K562 (cell line): ENCODE data around the gene DIS3L2. TPM values are rescaled to one million over a fixed set of nuclear protein-coding genes. Genes with fewer than 3 reads are reported as not detected.
"Not testable (repeated sequence)": the region's sequence is repeated elsewhere in the genome, so short reads cannot be mapped to it uniquely, and the experiment has no call there.

Source experiments
- ATAC-seq: fragments of 200-7000 bp; cut with Tn5 transposase; 3 replicates; pipeline ENCODE4 v1.9.1; 2020; ENCODE audit warnings: moderate library complexity
- BruUV-seq: library from RNA; stranded (reverse); fragments of 400-500 nt; replicated peaks from 2 replicates; lab custom pipeline; 2021; lab: Mats Ljungman, UMichigan
- CTCF ChIA-PET: fragments of 300-600 bp; formaldehyde crosslinking; extraction: SDS; loops from one replicate; lab custom pipeline; 2021; ENCODE audit warnings: low intra/inter-chr PET ratio; lab: Yijun Ruan, JAX
- POLR2A ChIA-PET: fragments of 300-600, 350-650 bp; sonication (Branson Sonifier 250); formaldehyde crosslinking; extraction: SDS; loops from one replicate; lab custom pipeline; 2021; ENCODE audit warnings: antibody characterized with exemption, inconsistent platforms; lab: Yijun Ruan, JAX
- DNase-seq, 4 experiments: peaks; one replicate each; pipeline versions ENCODE4 v3.0.0 to v3.0.0-alpha.2; 2011 to 2018; ENCODE audit warnings: low spot score in 3 of 4, mixed read lengths in 3 of 4; ENCODE audit errors: extremely low read depth in 1 of 4
- FAIRE-seq: peaks from 2 replicates; lab custom pipeline; 2011; peaks lifted over from hg19 to GRCh38; lab: Jason Lieb, UNC
- H2AFZ ChIP-seq: 2 replicates; pipeline ENCODE4 v1.6.0; 2011; ENCODE audit warnings: low read depth, low read length, control low read depth, inconsistent platforms
- H3K27ac ChIP-seq: fragments of 200-600 bp; 3 replicates; pipeline ENCODE4 v1.8.0; 2011; ENCODE audit warnings: low read depth, mild to moderate bottlenecking, control low read depth, inconsistent platforms, low read length, moderate library complexity, mixed read lengths; ENCODE audit errors: extremely low read depth
- H3K27me3 ChIP-seq, 2 experiments: fragments of 300-600 bp in 1 of 2; 2 replicates in 1 of 2; 3 replicates in 1 of 2; pipeline versions ENCODE4 v1.6.0 to v1.8.0; 2011; ENCODE audit warnings: inconsistent platforms in 2 of 2, low read length in 2 of 2, mild to moderate bottlenecking in 1 of 2, mixed read lengths in 1 of 2, moderate library complexity in 1 of 2; ENCODE audit not compliant: control insufficient read depth in 2 of 2, insufficient read depth in 2 of 2
- H3K36me3 ChIP-seq: fragments of 300-600 bp; 3 replicates; pipeline ENCODE4 v1.8.0; 2011; ENCODE audit warnings: mild to moderate bottlenecking, low read length, inconsistent platforms; ENCODE audit not compliant: control insufficient read depth, insufficient read depth
- H3K4me1 ChIP-seq, 2 experiments: fragments of 200-600 bp in 1 of 2; replicated peaks in 1 of 2; 2 replicates in 1 of 2; 3 replicates in 1 of 2; pipeline versions ENCODE4 v1.5.1 to v1.8.0; 2011; ENCODE audit warnings: inconsistent platforms in 2 of 2, low read length in 2 of 2, mild to moderate bottlenecking in 1 of 2, mixed read lengths in 1 of 2, moderate library complexity in 1 of 2; ENCODE audit not compliant: control insufficient read depth in 2 of 2, insufficient read depth in 2 of 2
- H3K4me2 ChIP-seq: 2 replicates; pipeline ENCODE4 v1.6.1; 2011; ENCODE audit warnings: low read length, control low read depth, inconsistent platforms, mixed read lengths; ENCODE audit not compliant: insufficient read depth
- H3K4me3 ChIP-seq: fragments of 200-600 bp; sonication (generic), shearing (Covaris generic); 2 replicates; pipeline ENCODE4 v1.5.1; 2016; ENCODE audit warnings: control low read depth, inconsistent platforms
- H3K79me2 ChIP-seq: fragments of 200-600 bp; 3 replicates; pipeline ENCODE4 v1.8.0; 2011; ENCODE audit warnings: low read length, inconsistent platforms; ENCODE audit not compliant: control insufficient read depth, insufficient read depth
- H3K9ac ChIP-seq, 2 experiments: 2 replicates each; pipeline versions ENCODE4 v1.6.0 to v1.6.1; 2011; ENCODE audit warnings: low read depth in 2 of 2, low read length in 2 of 2, control low read depth in 1 of 2, inconsistent platforms in 1 of 2, mild to moderate bottlenecking in 1 of 2, mixed read lengths in 1 of 2; ENCODE audit not compliant: insufficient read depth in 1 of 2
- H3K9me1 ChIP-seq: one replicate; pipeline ENCODE4 v1.6.0; 2011; ENCODE audit warnings: inconsistent platforms, mild to moderate bottlenecking, low read length, moderate library complexity; ENCODE audit not compliant: control insufficient read depth, insufficient read depth
- H3K9me3 ChIP-seq: replicated peaks from 2 replicates; pipeline ENCODE4 v1.5.1; 2011; ENCODE audit warnings: low read depth, low read length, inconsistent platforms; ENCODE audit not compliant: control insufficient read depth, insufficient read depth
- H4K20me1 ChIP-seq: replicated peaks from 2 replicates; pipeline ENCODE4 v1.6.1; 2011; ENCODE audit warnings: low read length, inconsistent platforms, mixed read lengths; ENCODE audit not compliant: control insufficient read depth, insufficient read depth
- ARNT ChIP-seq, 2 experiments: fragments of 450-650 bp; IDR thresholded peaks; 2 replicates each; pipeline ENCODE4 v1.6.1; 2016; ENCODE audit warnings: mild to moderate bottlenecking in 1 of 2
- ETV5 ChIP-seq: sonication (generic); formaldehyde crosslinking; IDR thresholded peaks from 2 replicates; pipeline ENCODE4 v1.4.0; 2020; ENCODE audit warnings: low read depth, mild to moderate bottlenecking, missing genetic modification reagents
- FOSL1 ChIP-seq: fragments of 200-800 bp; sonication (Bioruptor generic); conservative IDR thresholded peaks from 2 replicates; pipeline ENCODE4 v1.6.1; 2016; ENCODE audit warnings: missing genetic modification characterization, missing compliant biosample characterization
- NFIC ChIP-seq: fragments of 450-650 bp; IDR thresholded peaks from 2 replicates; pipeline ENCODE4 v1.6.1; 2017; ENCODE audit warnings: mild to moderate bottlenecking, inconsistent platforms
- RFX7 ChIP-seq: fragments of 250-450 bp; sonication (Bioruptor Pico); IDR thresholded peaks from 2 replicates; pipeline ENCODE4 v1.5.1; 2021; ENCODE audit warnings: mild to moderate bottlenecking
- SMAD1 ChIP-seq: fragments of 150-350 bp; IDR thresholded peaks from 2 replicates; pipeline ENCODE4 v1.6.1; 2014; ENCODE audit warnings: low read length, low read depth; ENCODE audit not compliant: partially characterized antibody
- ZC3H11A ChIP-seq: IDR thresholded peaks from 2 replicates; pipeline ENCODE4 v1.6.1; 2012; ENCODE audit warnings: low read depth, low read length, improper control_type of control experiment
- ZNF561 ChIP-seq: fragments of 450-650 bp; formaldehyde crosslinking; conservative IDR thresholded peaks from 2 replicates; pipeline ENCODE4 v1.4.0; 2020; ENCODE audit warnings: mild to moderate bottlenecking, moderate library complexity
- WGBS: fragments of 100-300 bp; shearing (Covaris generic); methylation state at CpG from one replicate; pipeline ENCODE4 v1.1.6; 2016; ENCODE audit warnings: low coverage, mixed read lengths; ENCODE audit not compliant: insufficient coverage; ENCODE audit errors: missing lambda C conversion rate; 5-methylcytosine and 5-hydroxymethylcytosine counted together
- in situ Hi-C: fragments of 300-500 bp; cut with MboI; formaldehyde crosslinking; loops from 4 replicates; pipeline ENCODE4 v1.15.0; 2018; ENCODE audit warnings: inconsistent platforms, mixed read lengths
- intact Hi-C: fragments of 100-400 bp; cut with micrococcal nuclease; formaldehyde crosslinking; loops from 2 replicates; pipeline ENCODE4 v1.14.2; 2022
- polyA plus RNA-seq, 8 experiments: library from polyadenylated mRNA; depleted of rRNA in 4 of 8; stranded (reverse) in 5 of 8; unstranded in 3 of 8; fragments of >200 nt; fragmentation: Nextera tagmentation in 2 of 8; fragmentation: Illumina TruSeq in 1 of 8; extraction: Ambion mirVana in 2 of 8; extraction: Trizol in 1 of 8; gene quantifications; 2 replicates each; pipeline versions ENCODE4 v1.2.1 to v1.2.3, GENCODE V29; 2011 to 2014; ENCODE audit warnings: inconsistent platforms in 1 of 8, missing spikeins in 1 of 8
- total RNA-seq, 7 experiments: library from RNA; depleted of rRNA in 6 of 7; stranded (reverse); fragments of >200 nt in 6 of 7; fragmentation: Illumina TruSeq in 2 of 7; extraction: Trizol in 2 of 7; gene quantifications; 2 replicates each; pipeline versions ENCODE4 v1.2.1 to v1.2.3, GENCODE V29; 2011 to 2021; ENCODE audit warnings: low replicate concordance in 1 of 7
- TF ChIP-seq, protein P1 (sequence below): fragments of 450-650 bp; IDR thresholded peaks from 2 replicates; pipeline ENCODE4 v1.6.1; 2018; ENCODE audit not compliant: partially characterized antibody
- TF ChIP-seq, protein P2 (sequence below): sonication (generic); IDR thresholded peaks from 2 replicates; pipeline ENCODE4 v1.6.1; 2016

Gene DIS3L2
- total and polyA plus RNA-seq, 9 of the 15 experiments (the other 6 are each of a cell fraction or from before 2014, with no cell fraction given): 1.5 to 19.2 (median 11.2) TPM

DNA sequence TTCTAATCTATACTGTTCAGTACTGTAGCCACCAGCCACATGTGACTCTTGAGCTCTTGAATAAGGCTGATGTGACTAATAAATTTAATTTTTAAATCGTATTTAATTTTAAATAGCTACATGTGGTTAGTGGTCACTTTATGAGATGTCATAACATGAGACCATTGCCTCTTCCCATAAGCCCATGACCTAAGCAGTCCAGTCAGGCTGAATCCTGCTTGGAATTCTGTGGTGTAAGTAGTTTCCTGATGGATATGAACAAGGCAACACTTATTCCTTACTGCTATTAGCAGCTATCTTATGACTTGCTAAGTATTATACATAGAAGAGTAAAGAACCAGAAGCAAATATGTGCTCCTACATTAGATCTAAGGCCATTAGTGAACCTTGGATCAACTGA lies 150.0 kb downstream of the DIS3L2 start (continued):
- TF ChIP-seq ZC3H11A: no peak
- TF ChIP-seq, protein P1, sequence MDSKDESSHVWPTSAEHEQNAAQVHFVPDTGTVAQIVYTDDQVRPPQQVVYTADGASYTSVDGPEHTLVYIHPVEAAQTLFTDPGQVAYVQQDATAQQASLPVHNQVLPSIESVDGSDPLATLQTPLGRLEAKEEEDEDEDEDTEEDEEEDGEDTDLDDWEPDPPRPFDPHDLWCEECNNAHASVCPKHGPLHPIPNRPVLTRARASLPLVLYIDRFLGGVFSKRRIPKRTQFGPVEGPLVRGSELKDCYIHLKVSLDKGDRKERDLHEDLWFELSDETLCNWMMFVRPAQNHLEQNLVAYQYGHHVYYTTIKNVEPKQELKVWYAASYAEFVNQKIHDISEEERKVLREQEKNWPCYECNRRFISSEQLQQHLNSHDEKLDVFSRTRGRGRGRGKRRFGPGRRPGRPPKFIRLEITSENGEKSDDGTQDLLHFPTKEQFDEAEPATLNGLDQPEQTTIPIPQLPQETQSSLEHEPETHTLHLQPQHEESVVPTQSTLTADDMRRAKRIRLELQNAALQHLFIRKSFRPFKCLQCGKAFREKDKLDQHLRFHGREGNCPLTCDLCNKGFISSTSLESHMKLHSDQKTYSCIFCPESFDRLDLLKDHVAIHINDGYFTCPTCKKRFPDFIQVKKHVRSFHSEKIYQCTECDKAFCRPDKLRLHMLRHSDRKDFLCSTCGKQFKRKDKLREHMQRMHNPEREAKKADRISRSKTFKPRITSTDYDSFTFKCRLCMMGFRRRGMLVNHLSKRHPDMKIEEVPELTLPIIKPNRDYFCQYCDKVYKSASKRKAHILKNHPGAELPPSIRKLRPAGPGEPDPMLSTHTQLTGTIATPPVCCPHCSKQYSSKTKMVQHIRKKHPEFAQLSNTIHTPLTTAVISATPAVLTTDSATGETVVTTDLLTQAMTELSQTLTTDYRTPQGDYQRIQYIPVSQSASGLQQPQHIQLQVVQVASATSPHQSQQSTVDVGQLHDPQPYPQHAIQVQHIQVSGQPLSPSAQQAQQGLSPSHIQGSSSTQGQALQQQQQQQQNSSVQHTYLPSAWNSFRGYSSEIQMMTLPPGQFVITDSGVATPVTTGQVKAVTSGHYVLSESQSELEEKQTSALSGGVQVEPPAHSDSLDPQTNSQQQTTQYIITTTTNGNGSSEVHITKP: no peak
- TF ChIP-seq SMAD1: no peak
- no peak for TF ChIP-seq NFIC
- TF ChIP-seq, all 486 proteins: peak for 0

DNA sequence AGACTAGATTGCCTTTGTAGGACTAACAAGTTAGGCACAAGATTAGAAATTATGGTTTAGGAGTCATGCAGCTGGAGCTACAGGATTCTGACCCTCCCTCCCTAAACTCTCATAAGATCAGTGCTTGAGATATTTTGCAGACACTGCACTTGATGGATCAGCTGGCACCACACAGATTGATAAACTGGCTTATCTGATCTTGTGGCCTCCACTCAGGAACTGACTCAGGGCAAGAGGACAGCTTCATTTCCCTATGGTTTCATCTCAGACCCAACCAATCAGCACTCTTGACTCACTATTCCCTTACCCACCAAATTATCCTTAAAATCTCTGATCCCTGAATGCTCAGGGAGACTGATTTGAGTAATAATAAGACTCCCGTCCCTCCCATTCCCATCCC lies 152.3 kb downstream of the DIS3L2 start:
- no peaks in the 10 kb centered on the region; the same call in 2 of the 3 replicates for H3K79me2 ChIP-seq
- H4K20me1 ChIP-seq: no peaks in the 10 kb centered on the region
- intact Hi-C loops: no loop called here
- ATAC-seq (no peak), FAIRE-seq (no peak), DNase-seq (no peak)
- no peaks in the 10 kb centered on the region for H3K4me1 ChIP-seq
- ChIA-PET CTCF (no interaction called here), POLR2A (no interaction called here)
- no peak overlapping the region for H3K9ac ChIP-seq
- TF ChIP-seq ARNT (IDR thresholded peaks at IDR 0.05) (no peak), RFX7 (CRISPR knock-in tag) (no peak), ZNF561 (no peak), ETV5 (CRISPR knock-in tag) (no peak), FOSL1 (tag) (peak; percentile 49; the same call in 1 of the 2 replicates)
- TF ChIP-seq, protein P2, sequence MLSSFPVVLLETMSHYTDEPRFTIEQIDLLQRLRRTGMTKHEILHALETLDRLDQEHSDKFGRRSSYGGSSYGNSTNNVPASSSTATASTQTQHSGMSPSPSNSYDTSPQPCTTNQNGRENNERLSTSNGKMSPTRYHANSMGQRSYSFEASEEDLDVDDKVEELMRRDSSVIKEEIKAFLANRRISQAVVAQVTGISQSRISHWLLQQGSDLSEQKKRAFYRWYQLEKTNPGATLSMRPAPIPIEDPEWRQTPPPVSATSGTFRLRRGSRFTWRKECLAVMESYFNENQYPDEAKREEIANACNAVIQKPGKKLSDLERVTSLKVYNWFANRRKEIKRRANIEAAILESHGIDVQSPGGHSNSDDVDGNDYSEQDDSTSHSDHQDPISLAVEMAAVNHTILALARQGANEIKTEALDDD: 0 out of 2 replicates have a peak, but pooled peaks have one; percentile 40
- no peak overlapping the region for H3K27ac ChIP-seq
- WGBS: no CpG with 5 or more reads among the region's 1 CpG
- in situ Hi-C loops: loop anchor here (10.0 kb wide), 1 partner anchor 169 kb away; no protein-coding TSS in a partner anchor
- H3K4me2 ChIP-seq: no peak overlapping the region
- H3K36me3 ChIP-seq: no peaks in the 10 kb centered on the region
- BruUV-seq: no TSS peak
- H2AFZ ChIP-seq: no peak overlapping the region
- no peak overlapping the region for H3K4me3 ChIP-seq
- H3K9me3 ChIP-seq: no peaks in the 10 kb centered on the region
- no peaks in the 10 kb centered on the region for H3K27me3 ChIP-seq
- H3K9me1 ChIP-seq: no peaks in the 10 kb centered on the region

DNA sequence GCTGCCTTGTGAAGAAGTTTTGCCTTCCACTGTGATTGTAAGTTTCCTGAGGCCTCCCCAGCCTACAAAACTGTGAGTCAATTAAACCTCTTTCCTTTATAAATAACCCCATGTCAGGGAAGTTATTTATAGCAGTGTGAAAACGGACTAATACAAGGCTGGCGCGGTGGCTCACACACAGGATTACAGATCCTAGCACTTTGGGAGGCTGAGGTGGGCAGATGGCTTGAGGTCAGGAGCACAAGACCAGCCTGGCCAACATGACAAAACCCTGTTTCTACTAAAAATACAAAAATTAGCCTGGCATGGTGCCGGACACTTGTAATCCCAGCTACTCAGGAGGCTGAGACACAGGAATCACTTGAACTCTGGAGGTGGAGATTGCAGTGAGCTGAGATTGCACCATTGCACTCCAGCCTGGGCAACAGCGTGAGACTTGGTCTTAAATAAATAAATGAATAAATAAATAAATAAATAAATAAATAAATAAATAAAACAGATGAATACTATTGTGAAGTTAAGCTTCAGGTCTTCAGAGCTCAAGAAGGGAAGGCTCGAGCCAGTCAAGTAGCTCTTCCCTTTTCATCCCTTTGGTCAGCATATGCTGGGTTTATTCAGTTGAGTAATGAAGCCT lies 154.3 kb downstream of the DIS3L2 start:
- BruUV-seq, H3K9me1 ChIP-seq, intact Hi-C loops, DNase-seq, POLR2A ChIA-PET, H3K9ac ChIP-seq, H3K4me2 ChIP-seq, FAIRE-seq, CTCF ChIA-PET, H3K27ac ChIP-seq, H3K36me3 ChIP-seq, H3K4me1 ChIP-seq, H3K4me3 ChIP-seq, H4K20me1 ChIP-seq, H3K9me3 ChIP-seq, H3K79me2 ChIP-seq, H2AFZ ChIP-seq, H3K27me3 ChIP-seq, ATAC-seq: not testable (repeated sequence)
- WGBS: 76% methylated on average over 4 of the region's 6 CpGs
- in situ Hi-C loops: loop anchor here (10.0 kb wide), 1 partner anchor 171 kb away; no protein-coding TSS in a partner anchor
